HFFc6 (cell line): ENCODE results near the gene NRL. TPM values are rescaled to one million over a fixed set of nuclear protein-coding genes. Genes with fewer than 3 reads are reported as not detected.

ENCODE experiments used
- DNase-seq: peaks from one replicate; pipeline ENCODE4 v3.0.0-alpha.2; 2018
- H3K27ac Mint-ChIP-seq: 2 replicates; pipeline ENCODE4 v1.8.0; 2020; ENCODE audit warnings: mild to moderate bottlenecking, mixed read lengths
- H3K27me3 Mint-ChIP-seq: 2 replicates; pipeline ENCODE4 v1.8.0; 2021; ENCODE audit warnings: mild to moderate bottlenecking, moderate library complexity, mixed read lengths; ENCODE audit not compliant: insufficient read depth
- H3K36me3 Mint-ChIP-seq: 2 replicates; pipeline ENCODE4 v1.8.0; 2021; ENCODE audit warnings: low read depth, mixed read lengths
- H3K4me1 Mint-ChIP-seq: 2 replicates; pipeline ENCODE4 v1.8.0; 2020; ENCODE audit warnings: low read depth, mixed read lengths
- H3K4me3 Mint-ChIP-seq: 2 replicates; pipeline ENCODE4 v1.8.0; 2020; ENCODE audit warnings: mild to moderate bottlenecking, moderate library complexity, mixed read lengths
- H3K9me3 Mint-ChIP-seq: 2 replicates; pipeline ENCODE4 v1.8.0; 2020; ENCODE audit warnings: mild to moderate bottlenecking, mixed read lengths
- CTCF ChIP-seq: fragments of 200-600 bp; sonication (generic); IDR thresholded peaks from 2 replicates; pipeline ENCODE4 v1.5.0; 2021; ENCODE audit warnings: antibody characterized with exemption, mild to moderate bottlenecking
- total RNA-seq, 6 experiments: library from RNA; stranded (reverse); fragmentation: NEBNext Ultra II Directional; extraction: Animal tissue kit (Norgen Biotek cat#: 25700); gene quantifications; 2 replicates in 1 of 6; 3 replicates in 5 of 6; pipeline ENCODE4 v1.2.3, GENCODE V29; 2021

NRL gene
- total RNA-seq, 6 experiments from 2014 or later, result 0.26 to 0.85 (median 0.49) TPM

GRCh38 chr14:24060443-24060842 lies 54.3 kb downstream of the NRL start:
- Mint-ChIP-seq H3K9me3 (no peaks in the 10 kb centered on the region), H3K4me1 (no peaks in the 10 kb centered on the region), H3K27ac (no peak overlapping the region), H3K4me3 (no peak overlapping the region), H3K36me3 (no peaks in the 10 kb centered on the region), H3K27me3 (peaks cover 38% of the 10 kb centered on the region)
- no peak for TF ChIP-seq CTCF
- no peak for DNase-seq

GRCh38 chr14:24059841-24060388 lies 54.8 kb downstream of the NRL start:
- TF ChIP-seq CTCF, result no peak
- DNase-seq, result no peak
- no peaks in the 10 kb centered on the region for H3K9me3 Mint-ChIP-seq
- H3K4me1 Mint-ChIP-seq, result no peaks in the 10 kb centered on the region
- H3K4me3 Mint-ChIP-seq, result no peak overlapping the region
- peaks cover 40% of the 10 kb centered on the region for H3K27me3 Mint-ChIP-seq
- no peak overlapping the region for H3K27ac Mint-ChIP-seq
- H3K36me3 Mint-ChIP-seq, result no peaks in the 10 kb centered on the region

GRCh38 chr14:24058951-24059475 lies 55.7 kb downstream of the NRL start:
- Mint-ChIP-seq H3K9me3 (no peaks in the 10 kb centered on the region), H3K4me1 (no peaks in the 10 kb centered on the region), H3K4me3 (no peak overlapping the region), H3K27ac (no peak overlapping the region), H3K27me3 (peaks cover 45% of the 10 kb centered on the region), H3K36me3 (no peaks in the 10 kb centered on the region)
- no peak for TF ChIP-seq CTCF
- DNase-seq, result no peak

- H3K9me3 Mint-ChIP-seq, result no peaks in the 10 kb centered on the region
- no peak overlapping the region for H3K4me3 Mint-ChIP-seq
- peak; percentile 68 for DNase-seq
- H3K4me1 Mint-ChIP-seq, result no peaks in the 10 kb centered on the region
- TF ChIP-seq CTCF, result peak; percentile 84
- H3K36me3 Mint-ChIP-seq, result no peaks in the 10 kb centered on the region
- H3K27me3 Mint-ChIP-seq, result peaks cover 45% of the 10 kb centered on the region
- no peak overlapping the region for H3K27ac Mint-ChIP-seq
Measured at GRCh38 chr14:24058260-24058950, 56.3 kb downstream of the NRL start.

GRCh38 chr14:24057867-24058259 lies 56.9 kb downstream of the NRL start:
- peaks cover 40% of the 10 kb centered on the region for H3K27me3 Mint-ChIP-seq
- H3K27ac Mint-ChIP-seq, result no peak overlapping the region

More at GRCh38 chr14:24057867-24058259, 56.9 kb downstream of the NRL start:
- TF ChIP-seq CTCF, result no peak
- Mint-ChIP-seq H3K4me3 (no peak overlapping the region), H3K36me3 (no peaks in the 10 kb centered on the region), H3K4me1 (peaks cover 4% of the 10 kb centered on the region; the same call in 1 of the 2 replicates), H3K9me3 (no peaks in the 10 kb centered on the region)
- DNase-seq, result no peak
